ENCODE measurements around the gene CFAP70. TPM values are rescaled to one million over a fixed set of nuclear protein-coding genes. Genes with fewer than 3 reads are reported as not detected.
A peak's percentile ranks its signal among the peaks of the same experiment; 100 is the strongest.
"Not testable (repeated sequence)": the region's sequence is repeated elsewhere in the genome, so short reads cannot be mapped to it uniquely, and the experiment has no call there.

Gene CFAP70
- total RNA-seq, 2 experiments from 2014 or later = 0.20 to 0.31 TPM

DNA sequence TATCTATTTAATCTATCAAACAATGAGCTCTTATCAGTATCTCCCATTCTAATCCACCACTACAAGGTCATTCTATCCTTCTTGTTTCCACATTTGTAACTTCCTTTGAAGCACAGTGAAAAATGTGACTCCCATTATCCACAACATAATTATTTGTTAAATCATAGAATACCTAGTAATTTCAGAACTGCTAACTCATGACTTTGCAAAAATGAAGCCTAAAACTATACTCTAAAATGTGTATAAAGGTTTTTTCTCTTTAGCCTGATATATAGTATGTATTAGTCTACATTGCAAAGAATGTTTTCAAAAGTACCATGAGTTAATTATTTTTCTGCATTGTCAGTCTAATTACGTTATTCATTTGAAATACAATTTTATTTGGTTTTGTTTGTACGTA lies 94.2 kb downstream of the CFAP70 start:
- intact Hi-C loops (cut with micrococcal nuclease) = loop anchor here (1.0 kb wide), 2 partner anchors 265 to 380 kb away; no protein-coding TSS in a partner anchor
- CTCF ChIA-PET = interaction anchor here (0.6 to 2.1 kb wide), 7 partner anchors 8 to 380 kb away, joined by 3 to 6 read pairs (median 4); no protein-coding TSS in a partner anchor
- Mint-ChIP-seq H3K4me1 (ENCODE audit: low read depth) (peaks cover 3% of the 10 kb centered on the region), H3K27ac (no peak overlapping the region), H3K9me3 (no peaks in the 10 kb centered on the region), H3K36me3 (ENCODE audit: low read depth) (no peaks in the 10 kb centered on the region), H3K4me3 (no peak overlapping the region), H3K27me3 (ENCODE audit: low read depth) (no peaks in the 10 kb centered on the region)
- no peak for DNase-seq

DNA sequence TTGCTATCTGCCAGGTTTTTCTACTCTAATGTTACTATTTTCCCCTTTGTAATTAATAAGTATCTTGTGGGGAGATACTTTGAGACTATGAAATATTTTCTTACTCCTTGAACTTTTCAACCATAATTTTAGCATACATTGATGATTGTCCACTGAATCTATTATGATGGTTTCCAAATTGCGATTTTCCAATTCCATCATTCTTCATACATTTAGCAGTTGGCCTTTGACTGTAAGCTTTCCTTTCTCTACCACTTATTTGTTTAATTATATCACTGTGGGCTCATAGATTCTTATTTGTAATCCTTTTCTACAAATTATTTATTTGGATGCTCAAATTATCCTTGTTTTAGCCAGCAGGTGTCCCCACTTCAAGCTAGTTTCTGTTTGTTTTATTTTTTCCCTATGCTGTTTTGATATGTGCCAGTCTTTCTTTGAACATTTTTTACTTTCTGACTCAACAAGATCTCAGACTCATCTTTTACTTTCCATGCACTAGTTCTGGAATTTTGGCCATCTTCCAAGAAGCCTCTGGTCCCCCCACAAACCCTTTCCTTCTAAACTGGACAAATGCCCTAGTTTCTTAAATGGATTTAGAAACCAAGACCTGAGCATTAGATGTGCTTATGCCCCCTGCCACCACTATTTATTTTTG lies 94.8 kb downstream of the CFAP70 start:
- Mint-ChIP-seq H3K4me1 (ENCODE audit: low read depth) (peaks cover 3% of the 10 kb centered on the region), H3K27ac (no peak overlapping the region), H3K4me3 (no peak overlapping the region), H3K9me3 (no peaks in the 10 kb centered on the region), H3K36me3 (ENCODE audit: low read depth) (no peaks in the 10 kb centered on the region), H3K27me3 (ENCODE audit: low read depth) (no peaks in the 10 kb centered on the region)
- CTCF ChIA-PET = interaction anchor here (0.6 to 2.1 kb wide), 7 partner anchors 8 to 370 kb away, joined by 3 to 6 read pairs (median 4); no protein-coding TSS in a partner anchor
- intact Hi-C loops (cut with micrococcal nuclease) = loop anchor here (1.0 kb wide), 2 partner anchors 265 to 380 kb away; no protein-coding TSS in a partner anchor
- no peak for DNase-seq

DNA sequence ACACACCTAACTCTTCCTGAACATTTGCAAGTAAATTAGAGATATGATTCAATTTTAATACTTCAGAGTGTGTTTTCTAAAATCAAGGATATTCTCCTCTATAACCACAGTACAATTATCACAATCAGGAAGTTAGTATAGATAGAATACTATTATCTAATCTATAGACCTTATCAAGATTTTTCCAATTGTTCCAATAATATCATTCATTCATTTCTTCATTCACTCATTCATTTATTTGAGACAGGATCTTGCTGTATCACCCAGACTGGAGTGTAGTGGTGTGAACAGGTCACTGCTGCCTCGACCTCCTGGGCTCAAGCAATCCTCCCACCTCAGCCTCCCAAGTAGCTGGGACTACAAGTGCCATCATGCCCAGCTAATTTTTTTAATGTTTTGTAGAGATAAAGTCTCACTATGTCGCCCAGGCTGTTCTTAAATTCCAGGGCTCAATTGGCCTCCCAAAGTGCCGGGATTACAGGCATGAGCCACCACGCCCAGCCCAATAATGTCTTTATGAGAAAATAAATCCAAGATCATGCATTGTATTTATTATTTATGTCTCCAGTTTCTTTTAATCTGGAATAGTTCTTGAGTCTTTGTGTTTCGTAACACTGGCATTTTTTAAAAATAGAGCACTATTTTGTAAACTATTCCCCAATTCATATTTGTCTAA lies 95.6 kb downstream of the CFAP70 start:
- CTCF ChIA-PET = interaction anchor here (1.0 to 2.1 kb wide), 5 partner anchors 7 to 11 kb away, joined by 3 to 6 read pairs (median 4); no protein-coding TSS in a partner anchor
- Mint-ChIP-seq H3K4me1 (ENCODE audit: low read depth) (peaks cover 3% of the 10 kb centered on the region), H3K27me3 (ENCODE audit: low read depth) (no peaks in the 10 kb centered on the region), H3K9me3 (no peaks in the 10 kb centered on the region), H3K36me3 (ENCODE audit: low read depth) (no peaks in the 10 kb centered on the region), H3K4me3 (no peak overlapping the region), H3K27ac (no peak overlapping the region)
- intact Hi-C loops (cut with micrococcal nuclease) = no loop called here
- no peak for DNase-seq

DNA sequence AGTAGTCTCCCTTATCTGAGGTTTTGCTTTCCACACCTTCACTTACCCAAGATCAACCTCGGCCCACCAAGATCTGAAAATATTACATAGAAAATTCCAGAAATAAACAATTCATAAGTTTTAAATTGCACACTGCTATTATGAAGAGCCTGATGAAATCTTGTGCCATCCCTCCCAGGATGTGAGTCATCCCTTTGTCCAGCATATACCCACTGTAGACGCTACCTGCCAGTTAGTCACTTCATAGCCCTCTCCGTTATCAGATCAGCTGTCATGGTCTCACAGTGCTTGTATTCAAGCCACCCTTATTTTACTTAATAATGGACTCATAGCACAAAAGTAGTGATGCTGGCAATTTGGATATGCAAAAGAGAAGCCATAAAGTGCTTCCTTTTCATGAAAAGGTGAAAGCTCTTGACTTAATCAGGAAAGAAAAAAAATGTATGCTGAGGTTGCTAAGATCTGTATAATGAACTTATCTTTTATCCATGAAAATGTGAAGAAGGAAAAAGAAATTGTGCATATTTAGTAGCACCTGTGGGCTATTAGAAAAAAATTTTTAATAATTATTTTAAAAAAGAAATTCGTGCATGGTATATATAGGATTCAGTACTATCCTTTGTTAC lies 96.4 kb downstream of the CFAP70 start:
- no peaks in the 10 kb centered on the region for H3K9me3 Mint-ChIP-seq
- no peak for DNase-seq
- peaks cover 3% of the 10 kb centered on the region for H3K4me1 Mint-ChIP-seq (ENCODE audit: low read depth)
- intact Hi-C loops (cut with micrococcal nuclease) = no loop called here
- no peaks in the 10 kb centered on the region for H3K27me3 Mint-ChIP-seq (ENCODE audit: low read depth)
- H3K27ac Mint-ChIP-seq = no peak overlapping the region
- no peak overlapping the region for H3K4me3 Mint-ChIP-seq
- CTCF ChIA-PET = interaction anchor here (2.1 kb wide), 1 partner anchor 8 kb away, joined by 6 read pairs; no protein-coding TSS in a partner anchor
- no peaks in the 10 kb centered on the region for H3K36me3 Mint-ChIP-seq (ENCODE audit: low read depth)

DNA sequence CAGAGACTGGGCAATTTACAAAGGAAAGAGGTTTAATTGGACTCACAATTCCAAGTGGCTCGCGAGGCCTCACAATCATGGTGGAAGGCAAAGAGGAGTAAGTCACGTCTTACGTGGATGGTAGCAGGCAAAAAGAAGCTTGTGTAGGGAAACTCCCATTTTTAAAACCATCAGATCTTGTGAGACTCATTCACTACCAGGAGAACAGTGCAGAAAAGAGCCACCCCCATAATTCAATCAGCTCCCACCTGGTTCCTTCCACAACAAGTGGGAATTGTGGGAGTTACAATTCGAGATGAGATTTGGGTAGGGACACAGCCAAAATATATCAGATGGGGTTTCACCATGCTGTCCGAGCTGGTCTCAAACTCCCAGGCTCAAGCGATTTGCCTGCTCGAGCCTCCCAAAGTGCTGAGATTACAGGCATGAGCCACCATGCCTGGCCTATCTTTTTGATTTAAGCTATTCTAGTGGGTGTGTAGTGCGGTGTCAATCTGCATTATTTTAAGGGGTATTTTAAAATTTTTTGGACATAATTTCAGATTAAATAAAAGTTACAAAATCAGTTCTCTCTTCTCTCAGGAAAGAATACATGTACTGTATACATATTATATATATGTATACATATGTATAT lies 97.2 kb downstream of the CFAP70 start:
- intact Hi-C loops (cut with micrococcal nuclease) = no loop called here
- CTCF ChIA-PET = no interaction called here
- Mint-ChIP-seq H3K4me3 (no peak overlapping the region), H3K36me3 (ENCODE audit: low read depth) (no peaks in the 10 kb centered on the region), H3K4me1 (ENCODE audit: low read depth) (peaks cover 3% of the 10 kb centered on the region), H3K9me3 (no peaks in the 10 kb centered on the region), H3K27ac (no peak overlapping the region), H3K27me3 (ENCODE audit: low read depth) (no peaks in the 10 kb centered on the region)
- no peak for DNase-seq

DNA sequence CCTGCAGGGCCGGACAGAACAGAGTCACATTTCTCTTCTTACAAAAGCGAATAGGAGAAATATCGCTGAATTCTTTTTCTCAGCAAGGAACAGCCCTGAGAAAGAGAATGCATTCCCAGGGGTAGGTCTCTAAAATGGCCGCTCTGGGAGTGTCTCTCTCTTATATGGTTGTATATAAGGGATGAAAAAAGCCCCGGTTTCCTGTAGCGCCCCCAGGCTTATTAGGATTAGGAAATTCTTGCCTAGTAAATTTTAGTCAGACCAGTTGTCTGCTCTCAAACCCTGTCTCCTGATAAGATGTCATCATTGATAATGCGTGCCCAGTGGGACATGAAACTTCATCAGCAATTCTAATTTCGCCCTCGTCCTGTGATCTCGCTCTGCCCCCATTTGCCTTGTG lies 100.1 kb downstream of the CFAP70 start:
- intact Hi-C loops (cut with micrococcal nuclease); H3K27me3 Mint-ChIP-seq (ENCODE audit: low read depth); H3K4me3 Mint-ChIP-seq; H3K36me3 Mint-ChIP-seq (ENCODE audit: low read depth); H3K9me3 Mint-ChIP-seq; DNase-seq; H3K27ac Mint-ChIP-seq; H3K4me1 Mint-ChIP-seq (ENCODE audit: low read depth): not testable (repeated sequence)
- CTCF ChIA-PET = interaction anchor here (0.9 kb wide), 1 partner anchor 103 kb away, joined by 3 read pairs; no protein-coding TSS in a partner anchor

DNA sequence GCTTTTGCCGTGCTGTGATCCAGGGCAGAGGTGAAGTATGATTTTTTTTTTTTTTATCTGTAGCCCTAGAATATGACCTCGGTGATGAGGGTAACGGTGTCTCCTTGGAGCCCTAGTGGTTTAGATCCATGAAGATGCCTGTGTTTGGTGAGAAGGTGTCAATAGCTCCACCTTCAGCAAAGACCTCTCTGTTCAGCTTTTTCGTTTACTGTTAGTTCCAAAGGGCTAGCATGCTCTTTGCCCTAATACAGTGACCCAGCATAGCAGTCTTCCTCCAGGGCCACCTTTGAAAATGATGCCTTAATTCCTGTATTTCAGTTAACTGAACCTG lies 105.5 kb downstream of the CFAP70 start:
- CTCF ChIA-PET = interaction anchor here (1.8 kb wide), 2 partner anchors 10 to 161 kb away, joined by 4 to 6 read pairs; partner anchors contain the start of gene ANXA7
- Mint-ChIP-seq H3K4me1 (ENCODE audit: low read depth) (peaks cover 33% of the 10 kb centered on the region), H3K9me3 (no peaks in the 10 kb centered on the region), H3K36me3 (ENCODE audit: low read depth) (peaks cover 30% of the 10 kb centered on the region), H3K27ac (peak overlapping the region; percentile 94), H3K4me3 (peak overlapping the region; percentile 98), H3K27me3 (ENCODE audit: low read depth) (no peaks in the 10 kb centered on the region)
- peak; percentile 13 for DNase-seq
- intact Hi-C loops (cut with micrococcal nuclease) = loop anchor here (2.0 to 5.0 kb wide), 2 partner anchors 558 to 691 kb away; partner anchors contain the start of gene NDST2

DNA sequence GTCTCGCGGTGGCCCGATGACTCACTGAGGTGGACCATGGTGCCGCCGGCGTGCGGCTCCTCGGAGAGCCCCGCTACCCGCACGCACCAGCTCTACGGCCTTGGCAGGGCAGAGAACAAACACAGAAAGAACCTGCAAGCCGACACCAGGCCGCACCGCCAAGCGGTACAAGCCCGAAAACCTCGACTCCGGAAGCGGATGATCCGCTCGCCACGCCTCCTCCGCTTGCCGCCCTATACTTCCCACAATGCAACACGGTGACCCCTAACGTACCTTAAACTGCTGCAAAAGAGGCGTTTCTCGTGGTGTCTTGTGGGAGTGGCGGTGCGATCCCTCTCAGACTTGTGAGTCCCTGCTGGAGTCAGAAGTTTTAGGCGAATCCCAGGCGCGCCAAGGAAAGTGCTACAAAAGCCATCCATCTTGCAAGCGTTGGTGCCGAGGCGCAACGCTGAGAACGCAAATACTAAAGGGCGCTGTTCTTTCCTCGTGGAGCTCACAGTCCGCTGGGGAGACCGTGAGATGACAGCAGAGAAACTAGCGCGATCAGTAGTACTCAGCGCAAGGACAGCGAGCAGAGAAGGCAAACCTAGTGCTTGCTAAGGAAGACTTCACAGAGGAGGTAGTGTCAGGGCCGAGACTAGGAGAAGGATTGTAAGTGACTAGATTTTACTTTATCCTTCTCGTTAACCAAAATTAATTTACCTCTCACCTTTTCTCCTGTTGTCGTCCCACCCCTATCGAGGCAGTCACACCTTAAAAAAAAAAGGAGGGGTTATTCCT lies 106.0 kb downstream of the CFAP70 start, which contains the start of gene MRPS16:
TSS of gene MRPS16 (minus strand) at position 200 of the 780 bp plus-strand sequence. CDS start at position 38, 162 bp downstream.
- intact Hi-C loops (cut with micrococcal nuclease) = loop anchor here (1.0 to 5.0 kb wide), 7 partner anchors 106 to 690 kb away; partner anchors contain the start of genes CFAP70, NDST2, PPP3CB and SEC24C
- peak within 1 kb of the TSS; percentile 98 for H3K4me3 Mint-ChIP-seq
- CTCF ChIA-PET = interaction anchor here (0.6 to 1.8 kb wide), 5 partner anchors 11 to 1037 kb away, joined by 3 to 6 read pairs (median 3); partner anchors contain the start of genes ANAPC16 and ANXA7
- peaks cover 35% of the 10 kb centered on the region for H3K36me3 Mint-ChIP-seq (ENCODE audit: low read depth)
- H3K9me3 Mint-ChIP-seq = no peaks in the 10 kb centered on the region
- peaks cover 38% of the 10 kb centered on the region for H3K4me1 Mint-ChIP-seq (ENCODE audit: low read depth)
- no peaks in the 10 kb centered on the region for H3K27me3 Mint-ChIP-seq (ENCODE audit: low read depth)
- DNase-seq = peak; percentile 97
- H3K27ac Mint-ChIP-seq = peak within 1 kb of the TSS; percentile 94

DNA sequence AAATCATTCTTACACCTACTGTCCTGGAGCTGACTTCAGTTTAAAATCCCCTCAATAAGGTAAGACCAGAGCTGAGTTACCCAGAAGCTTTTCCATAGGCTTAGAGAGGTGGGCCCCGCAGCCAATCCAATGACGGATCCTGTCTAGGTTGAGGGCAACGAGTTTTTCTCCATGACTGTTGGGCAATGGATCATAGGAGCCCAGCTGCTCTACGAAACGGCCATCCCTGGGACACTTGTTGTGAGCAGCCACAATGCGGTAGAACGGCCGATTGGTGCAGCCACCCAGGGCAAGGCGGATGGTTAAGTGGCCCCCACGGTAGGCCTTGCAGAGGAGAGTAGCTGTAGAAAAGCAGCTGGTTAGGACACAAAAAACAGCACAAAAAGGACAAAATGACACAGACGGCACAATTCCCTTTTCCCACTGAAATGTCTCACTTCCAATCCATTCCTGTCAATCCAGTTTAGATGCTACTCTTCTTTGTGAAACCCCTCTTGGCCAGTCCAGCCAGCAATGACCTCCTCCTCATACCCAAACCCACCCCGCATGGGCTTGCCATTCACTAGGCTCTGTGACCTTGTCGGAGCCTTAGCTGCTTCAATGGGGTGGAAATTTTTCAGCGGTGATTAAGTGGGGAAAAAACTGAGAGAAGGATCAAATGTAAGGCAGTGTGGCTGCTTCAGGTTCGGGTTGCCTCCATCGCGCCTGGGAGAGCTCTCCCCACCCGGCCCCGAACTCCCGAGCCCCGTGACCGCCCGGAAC lies 106.8 kb downstream of the CFAP70 start:
- Mint-ChIP-seq H3K4me1 (ENCODE audit: low read depth) (peaks cover 42% of the 10 kb centered on the region), H3K27me3 (ENCODE audit: low read depth) (no peaks in the 10 kb centered on the region), H3K4me3 (peak overlapping the region; percentile 98), H3K9me3 (no peaks in the 10 kb centered on the region), H3K36me3 (ENCODE audit: low read depth) (peaks cover 38% of the 10 kb centered on the region), H3K27ac (peak overlapping the region; percentile 94)
- CTCF ChIA-PET = interaction anchor here (0.6 to 0.8 kb wide), 4 partner anchors 12 to 1036 kb away, joined by 3 read pairs; partner anchors contain the start of gene ANAPC16
- intact Hi-C loops (cut with micrococcal nuclease) = loop anchor here (1.0 to 5.0 kb wide), 7 partner anchors 106 to 690 kb away; partner anchors contain the start of genes CFAP70, NDST2, PPP3CB and SEC24C
- peak; percentile 17 for DNase-seq

DNA sequence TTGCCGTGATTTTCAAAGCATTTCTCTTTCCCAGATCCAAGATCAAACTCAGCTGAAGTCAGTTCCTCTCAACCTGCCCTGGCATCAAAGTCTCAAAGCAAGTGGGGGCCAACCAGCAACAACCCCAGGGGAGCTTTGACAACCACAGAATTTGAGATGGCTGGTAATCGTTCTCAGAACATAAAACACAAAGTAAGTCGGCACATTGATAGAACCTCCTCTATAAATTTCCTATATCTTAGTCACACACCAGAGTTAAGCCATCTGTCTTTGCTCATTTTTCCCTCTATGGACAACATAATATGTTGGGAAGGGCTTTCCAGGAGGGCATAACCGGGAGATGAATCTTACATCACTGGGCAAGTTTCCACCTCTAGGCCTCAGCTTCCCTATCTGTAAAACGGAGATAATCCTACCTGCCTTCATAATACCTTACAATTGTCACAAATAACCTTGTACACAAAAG lies 110.4 kb downstream of the CFAP70 start:
- H3K9me3 Mint-ChIP-seq = no peaks in the 10 kb centered on the region
- peak overlapping the region; percentile 97 for H3K27ac Mint-ChIP-seq
- H3K27me3 Mint-ChIP-seq (ENCODE audit: low read depth) = no peaks in the 10 kb centered on the region
- peaks cover 61% of the 10 kb centered on the region for H3K4me1 Mint-ChIP-seq (ENCODE audit: low read depth)
- intact Hi-C loops (cut with micrococcal nuclease) = loop anchor here (5.0 kb wide), 2 partner anchors 629 to 1031 kb away; partner anchors contain the start of genes ANAPC16 and ASCC1
- H3K36me3 Mint-ChIP-seq (ENCODE audit: low read depth) = peaks cover 72% of the 10 kb centered on the region
- no peak for DNase-seq
- CTCF ChIA-PET = no interaction called here
- peak overlapping the region; percentile 100 for H3K4me3 Mint-ChIP-seq

All from activated naive CD4-positive, alpha-beta T cell treated with anti-CD3 and anti-CD28 coated beads for 36 hours (primary cell).